Glomerular visceral epithelial cell (primary cell): ENCODE results near the gene SERINC5.
"Not testable (repeated sequence)": the region's sequence is repeated elsewhere in the genome, so short reads cannot be mapped to it uniquely, and the experiment has no call there.

Experiments
- DNase-seq: peaks from one replicate; pipeline ENCODE4 v3.0.0-alpha.2; 2016; ENCODE audit errors: extremely low spot score

Gene SERINC5

GRCh38 chr5:80170117-80170535, 85.7 kb downstream of the SERINC5 start:
- DNase-seq, result no peak

GRCh38 chr5:80168388-80169028, 87.3 kb downstream of the SERINC5 start:
- no peak for DNase-seq

- no peak for DNase-seq
Observed at GRCh38 chr5:80165452-80165851, 90.4 kb downstream of the SERINC5 start.

- DNase-seq, result no peak
Observed at GRCh38 chr5:80161165-80161564, 94.7 kb downstream of the SERINC5 start.

- DNase-seq, result no peak
Observed at GRCh38 chr5:80160242-80160641, 95.6 kb downstream of the SERINC5 start.

- DNase-seq, result no peak
Observed at GRCh38 chr5:80159133-80159815, 96.6 kb downstream of the SERINC5 start.

GRCh38 chr5:80156156-80156555, 99.7 kb downstream of the SERINC5 start:
- no peak for DNase-seq

- DNase-seq, result no peak
Observed at GRCh38 chr5:80154749-80155148, 101.1 kb downstream of the SERINC5 start.

GRCh38 chr5:80154289-80154688, 101.6 kb downstream of the SERINC5 start:
- DNase-seq, result not testable (repeated sequence)

- DNase-seq, result no peak
Observed at GRCh38 chr5:80153586-80154126, 102.2 kb downstream of the SERINC5 start.

- DNase-seq, result no peak
Observed at GRCh38 chr5:80152778-80153177, 103.1 kb downstream of the SERINC5 start.

GRCh38 chr5:80151890-80152289, 104.0 kb downstream of the SERINC5 start:
- no peak for DNase-seq

- DNase-seq, result no peak
Observed at GRCh38 chr5:80150731-80151130, 105.1 kb downstream of the SERINC5 start.

- DNase-seq, result no peak
Observed at GRCh38 chr5:80149161-80149609, 106.7 kb downstream of the SERINC5 start.

GRCh38 chr5:80147119-80147815, 108.6 kb downstream of the SERINC5 start:
- no peak for DNase-seq

GRCh38 chr5:80146046-80146445, 109.8 kb downstream of the SERINC5 start:
- DNase-seq, result no peak

- no peak for DNase-seq
Observed at GRCh38 chr5:80143491-80143890, 112.4 kb downstream of the SERINC5 start.

GRCh38 chr5:80142996-80143395, 112.9 kb downstream of the SERINC5 start:
- no peak for DNase-seq

GRCh38 chr5:80141681-80142080, 114.2 kb downstream of the SERINC5 start:
- DNase-seq, result no peak

GRCh38 chr5:80141147-80141671, 114.6 kb downstream of the SERINC5 start:
- DNase-seq, result no peak

- DNase-seq, result no peak
Observed at GRCh38 chr5:80140496-80140895, 115.4 kb downstream of the SERINC5 start.

GRCh38 chr5:80139466-80139972, 116.3 kb downstream of the SERINC5 start:
- DNase-seq, result no peak
